ENCODE results near the gene RABGEF1. TPM values are rescaled to one million over a fixed set of nuclear protein-coding genes. Genes with fewer than 3 reads are reported as not detected.

The RABGEF1 gene
- total and polyA plus RNA-seq, 2 donors (not counting 1 experiment from before 2014, with no cell fraction given) = 27.9 to 31.0 TPM

GRCh38 chr7:66778201-66778600 is 37.7 kb downstream of the RABGEF1 start:
- no peak overlapping the region for H2AFZ ChIP-seq (ENCODE audit: insufficient read depth, low read depth, low read length, poor library complexity, severe bottlenecking)
- H3K4me3 ChIP-seq (ENCODE audit: control extremely low read depth in 1 of 5, extremely low read depth in 1 of 5, insufficient read depth in 1 of 5, low read depth in 2 of 5, low read length in 4 of 5) = no peak overlapping the region
- CTCF ChIA-PET = no interaction called here
- Mint-ChIP-seq H3K27ac (no peak overlapping the region), H3K4me3 (no peak overlapping the region), H3K4me1 (peaks cover 5% of the 10 kb centered on the region), H3K27me3 (no peaks in the 10 kb centered on the region), H3K9me3 (ENCODE audit: insufficient read depth) (no peaks in the 10 kb centered on the region)
- no CpG with 5 or more reads among the region's 4 CpGs for WGBS (ENCODE audit: insufficient coverage)
- no peaks in the 10 kb centered on the region for H3K9me3 ChIP-seq (ENCODE audit: control extremely low read depth in 1 of 3, control insufficient read depth in 2 of 3, insufficient read depth in 1 of 3, low read length in 2 of 3)
- ATAC-seq (ENCODE audit: low read depth) = no peak
- H4K20me1 ChIP-seq (ENCODE audit: control insufficient read depth, insufficient read depth, low read length, poor library complexity, severe bottlenecking) = peaks cover 64% of the 10 kb centered on the region
- POLR2A ChIA-PET = no interaction called here
- no peak for DNase-seq
- no peak overlapping the region for H3K4me2 ChIP-seq (replicated peaks; ENCODE audit: low read depth, low read length, poor library complexity, severe bottlenecking)
- H3K9ac ChIP-seq (ENCODE audit: low read length) = no peak overlapping the region
- TF ChIP-seq CTCF (IDR thresholded peaks at IDR 0.05) = no peak
- TF ChIP-seq EZH2 (IDR thresholded peaks at IDR 0.05; ENCODE audit: borderline replicate concordance, insufficient read depth, low read depth, low read length, poor library complexity, severe bottlenecking) = no peak
- no peaks in the 10 kb centered on the region for H3K27me3 ChIP-seq (replicated peaks in 1 of 4; ENCODE audit: control extremely low read depth in 1 of 4, control insufficient read depth in 3 of 4, insufficient read depth in 4 of 4, low read length in 3 of 4)
- H3K4me1 ChIP-seq (ENCODE audit: control insufficient read depth in 2 of 2, insufficient read depth in 2 of 2, low read length in 2 of 2) = no peaks in the 10 kb centered on the region
- peaks cover 67% of the 10 kb centered on the region for H3K79me2 ChIP-seq (ENCODE audit: control insufficient read depth, insufficient read depth, low read length)
- peaks cover 8 to 57% of the 10 kb centered on the region in 2 experiments for H3K36me3 ChIP-seq (replicated peaks in 1 of 2; ENCODE audit: control extremely low read depth in 1 of 2, control insufficient read depth in 1 of 2, extremely low read depth in 1 of 2, insufficient read depth in 2 of 2, low read length in 1 of 2)
- H3K27ac ChIP-seq (ENCODE audit: low read length in 2 of 2) = no peak overlapping the region
- intact Hi-C loops (cut with micrococcal nuclease) = no loop called here

- no peaks in the 10 kb centered on the region for H3K4me1 ChIP-seq (ENCODE audit: control insufficient read depth in 2 of 2, insufficient read depth in 2 of 2, low read length in 2 of 2)
- H3K27me3 ChIP-seq (replicated peaks in 1 of 4; ENCODE audit: control extremely low read depth in 1 of 4, control insufficient read depth in 3 of 4, insufficient read depth in 4 of 4, low read length in 3 of 4) = no peaks in the 10 kb centered on the region
- no peak for DNase-seq
- Mint-ChIP-seq H3K27me3 (no peaks in the 10 kb centered on the region), H3K27ac (no peak overlapping the region), H3K4me1 (peaks cover 5% of the 10 kb centered on the region), H3K9me3 (ENCODE audit: insufficient read depth) (no peaks in the 10 kb centered on the region), H3K4me3 (no peak overlapping the region)
- H4K20me1 ChIP-seq (ENCODE audit: control insufficient read depth, insufficient read depth, low read length, poor library complexity, severe bottlenecking) = peaks cover 58% of the 10 kb centered on the region
- WGBS (ENCODE audit: insufficient coverage) = no CpG with 5 or more reads among the region's 5 CpGs
- H3K9me3 ChIP-seq (ENCODE audit: control extremely low read depth in 1 of 3, control insufficient read depth in 2 of 3, insufficient read depth in 1 of 3, low read length in 2 of 3) = no peaks in the 10 kb centered on the region
- POLR2A ChIA-PET = no interaction called here
- CTCF ChIA-PET = no interaction called here
- H2AFZ ChIP-seq (ENCODE audit: insufficient read depth, low read depth, low read length, poor library complexity, severe bottlenecking) = no peak overlapping the region
- no peak overlapping the region for H3K4me3 ChIP-seq (ENCODE audit: control extremely low read depth in 1 of 5, extremely low read depth in 1 of 5, insufficient read depth in 1 of 5, low read depth in 2 of 5, low read length in 4 of 5)
- no peak overlapping the region for H3K4me2 ChIP-seq (replicated peaks; ENCODE audit: low read depth, low read length, poor library complexity, severe bottlenecking)
- H3K36me3 ChIP-seq (replicated peaks in 1 of 2; ENCODE audit: control extremely low read depth in 1 of 2, control insufficient read depth in 1 of 2, extremely low read depth in 1 of 2, insufficient read depth in 2 of 2, low read length in 1 of 2) = peaks cover 6 to 47% of the 10 kb centered on the region in 2 experiments
- TF ChIP-seq CTCF (IDR thresholded peaks at IDR 0.05) (no peak), EZH2 (IDR thresholded peaks at IDR 0.05; ENCODE audit: borderline replicate concordance, insufficient read depth, low read depth, low read length, poor library complexity, severe bottlenecking) (no peak)
- peaks cover 50% of the 10 kb centered on the region for H3K79me2 ChIP-seq (ENCODE audit: control insufficient read depth, insufficient read depth, low read length)
- no peak overlapping the region for H3K27ac ChIP-seq (ENCODE audit: low read length in 2 of 2)
- no peak for ATAC-seq (ENCODE audit: low read depth)
- no peak overlapping the region for H3K9ac ChIP-seq (ENCODE audit: low read length)
- intact Hi-C loops (cut with micrococcal nuclease) = no loop called here
Measured at GRCh38 chr7:66779669-66780409, 39.3 kb downstream of the RABGEF1 start.
